HepG2 (cell line): ENCODE data around the gene HAUS7. TPM values are rescaled to one million over a fixed set of nuclear protein-coding genes. Genes with fewer than 3 reads are reported as not detected.

Experiments used
- ATAC-seq: fragments of 200-7000 bp; cut with Tn5 transposase; 3 replicates; pipeline ENCODE4 v1.9.1; 2020; ENCODE audit warnings: mild to moderate bottlenecking, moderate library complexity
- BruUV-seq: library from RNA; stranded (reverse); fragments of 400-500 nt; replicated peaks from 2 replicates; lab custom pipeline; 2021; lab: Mats Ljungman, UMichigan
- CTCF ChIA-PET: fragments of 300-600 bp; formaldehyde crosslinking; extraction: SDS; loops from one replicate; lab custom pipeline; 2021; ENCODE audit warnings: low total read pairs, inconsistent platforms, low intra/inter-chr PET ratio; lab: Yijun Ruan, JAX
- POLR2A ChIA-PET: fragments of 350-600 bp; sonication (Branson Sonifier 250); formaldehyde crosslinking; loops from one replicate; lab custom pipeline; 2020; ENCODE audit warnings: antibody characterized with exemption, inconsistent platforms; lab: Yijun Ruan, JAX
- DNase-seq: peaks from one replicate; pipeline ENCODE4 v3.0.0-alpha.2; 2015; ENCODE audit warnings: low spot score
- FAIRE-seq: peaks from 3 replicates; lab custom pipeline; 2011; peaks lifted over from hg19 to GRCh38; lab: Jason Lieb, UNC
- H2AFZ ChIP-seq: one replicate; pipeline ENCODE4 v1.6.1; 2011; ENCODE audit warnings: low read length, inconsistent platforms
- H3K27ac ChIP-seq: fragments of 300-600 bp; 3 replicates; pipeline ENCODE4 v1.8.0; 2011; ENCODE audit warnings: mixed run types, mild to moderate bottlenecking, mixed read lengths, low read length, inconsistent platforms; ENCODE audit not compliant: insufficient read depth; ENCODE audit errors: extremely low read length
- H3K27me3 ChIP-seq, 2 experiments: fragments of 200-600 bp in 1 of 2; 2 replicates in 1 of 2; 3 replicates in 1 of 2; pipeline versions ENCODE4 v1.6.0 to v1.8.0; 2011; ENCODE audit warnings: low read length in 2 of 2, mild to moderate bottlenecking in 2 of 2, moderate library complexity in 2 of 2, inconsistent platforms in 1 of 2; ENCODE audit not compliant: insufficient read depth in 2 of 2, control insufficient read depth in 1 of 2
- H3K36me3 ChIP-seq, 2 experiments: fragments of 200-600 bp in 1 of 2; replicated peaks in 1 of 2; 2 replicates in 1 of 2; 3 replicates in 1 of 2; pipeline versions ENCODE4 v1.5.1 to v1.8.0; 2011; ENCODE audit warnings: low read length in 2 of 2, inconsistent platforms in 1 of 2; ENCODE audit not compliant: insufficient read depth in 2 of 2, control insufficient read depth in 1 of 2
- H3K4me1 ChIP-seq: 2 replicates; pipeline ENCODE4 v1.5.1; 2012; ENCODE audit warnings: low read length, inconsistent platforms; ENCODE audit not compliant: insufficient read depth
- H3K4me2 ChIP-seq: 2 replicates; pipeline ENCODE4 v1.6.0; 2011; ENCODE audit warnings: low read depth, low read length, inconsistent platforms
- H3K4me3 ChIP-seq, 3 experiments: fragments of 200-600 bp in 1 of 3; sonication (generic), shearing (Covaris generic) in 1 of 3; replicated peaks in 1 of 3; 2 replicates each; pipeline ENCODE4 v1.5.1; 2011 to 2016; ENCODE audit warnings: low read length in 3 of 3, inconsistent platforms in 2 of 3, low read depth in 2 of 3, mild to moderate bottlenecking in 2 of 3, control low read depth in 1 of 3, mixed read lengths in 1 of 3; ENCODE audit not compliant: insufficient read depth in 1 of 3
- H3K79me2 ChIP-seq: one replicate; pipeline ENCODE4 v1.6.1; 2011; ENCODE audit warnings: low read length, inconsistent platforms; ENCODE audit not compliant: insufficient read depth
- H3K9ac ChIP-seq: 2 replicates; pipeline ENCODE4 v1.6.0; 2011; ENCODE audit warnings: mild to moderate bottlenecking, low read depth, low read length, inconsistent platforms; ENCODE audit not compliant: insufficient read depth
- H3K9me3 ChIP-seq: 2 replicates; pipeline ENCODE4 v1.5.1; 2012; ENCODE audit warnings: mild to moderate bottlenecking, low read length
- H4K20me1 ChIP-seq: 2 replicates; pipeline ENCODE4 v1.6.0; 2011; ENCODE audit warnings: inconsistent platforms, mild to moderate bottlenecking, low read length, moderate library complexity; ENCODE audit not compliant: insufficient read depth
- ADNP ChIP-seq: sonication (generic); formaldehyde crosslinking; IDR thresholded peaks from 2 replicates; pipeline ENCODE4 v1.4.0; 2020; ENCODE audit warnings: missing genetic modification reagents
- CCDC6 ChIP-seq: sonication (generic); formaldehyde crosslinking; IDR thresholded peaks from 2 replicates; pipeline ENCODE4 v1.8.1; 2022; ENCODE audit warnings: mild to moderate bottlenecking, missing genetic modification reagents, moderate library complexity
- CENPX ChIP-seq: sonication (generic); formaldehyde crosslinking; IDR thresholded peaks from 2 replicates; pipeline ENCODE4 v1.9.0; 2021; ENCODE audit warnings: mild to moderate bottlenecking, missing genetic modification reagents, moderate library complexity
- HMG20B ChIP-seq: conservative IDR thresholded peaks from 2 replicates; pipeline ENCODE4 v1.6.1; 2016; ENCODE audit warnings: missing genetic modification reagents, missing compliant biosample characterization
- MXI1 ChIP-seq: IDR thresholded peaks from 3 replicates; pipeline ENCODE4 v1.6.1; 2012; ENCODE audit warnings: low read depth, low read length, inconsistent platforms, borderline replicate concordance
- RAD21 ChIP-seq: fragments of 450-650 bp; formaldehyde crosslinking; IDR thresholded peaks from 2 replicates; pipeline ENCODE4 v1.5.0; 2020; ENCODE audit warnings: mild to moderate bottlenecking
- SMAD9 ChIP-seq: sonication (generic); formaldehyde crosslinking; IDR thresholded peaks from 2 replicates; pipeline ENCODE4 v1.5.1; 2020; ENCODE audit warnings: mild to moderate bottlenecking, missing genetic modification reagents
- TBX2 ChIP-seq: sonication (generic); formaldehyde crosslinking; IDR thresholded peaks from 2 replicates; pipeline ENCODE4 v1.5.0; 2020; ENCODE audit warnings: missing genetic modification reagents, mild to moderate bottlenecking, borderline replicate concordance
- ZNF562 ChIP-seq: sonication (generic); formaldehyde crosslinking; IDR thresholded peaks from 2 replicates; pipeline ENCODE4 v1.8.0; 2022; ENCODE audit warnings: missing genetic modification reagents, borderline replicate concordance
- WGBS: methylation state at CpG from one replicate; pipeline ENCODE4 v1.1.6; 2017; ENCODE audit warnings: low lambda C conversion rate; 5-methylcytosine and 5-hydroxymethylcytosine counted together
- in situ Hi-C: cut with HindIII; loops from 2 replicates; pipeline ENCODE4 v1.10.0; 2017; ENCODE audit warnings: low pct_unique_long_range_greater_than_20kb; ENCODE audit not compliant: extremely low pct_ligation_motif_present
- intact Hi-C: fragments of 100-400 bp; cut with micrococcal nuclease; formaldehyde crosslinking; loops from one replicate; pipeline ENCODE4 v1.10.0; 2022; ENCODE audit not compliant: unreplicated experiment
- polyA plus RNA-seq, 8 experiments: library from polyadenylated mRNA; depleted of rRNA in 3 of 8; stranded (reverse) in 7 of 8; unstranded in 1 of 8; fragments of >200 nt; fragmentation: Illumina TruSeq in 4 of 8; extraction: Trizol in 4 of 8; gene quantifications; 2 replicates each; pipeline versions ENCODE4 v1.2.1 to v1.2.3, GENCODE V29; 2011 to 2016; ENCODE audit warnings: low read depth in 4 of 8, missing spikeins in 1 of 8, mixed read lengths in 1 of 8; ENCODE audit not compliant: insufficient read depth in 1 of 8
- total RNA-seq, 5 experiments: library from RNA; depleted of rRNA; stranded (reverse); fragments of >200 nt; fragmentation: Illumina TruSeq; extraction: Trizol; gene quantifications; 2 replicates each; pipeline ENCODE4 v1.2.3, GENCODE V29; 2016; ENCODE audit warnings: low read depth in 1 of 5
- TF ChIP-seq, protein P1 (sequence below): IDR thresholded peaks from 2 replicates; pipeline ENCODE4 v1.6.1; 2016; ENCODE audit warnings: missing biosample characterization, missing genetic modification reagents, low read depth
- TF ChIP-seq, protein P2 (sequence below): sonication (generic); formaldehyde crosslinking; IDR thresholded peaks from 2 replicates; pipeline ENCODE4 v1.4.0; 2020; ENCODE audit warnings: low read depth, missing genetic modification reagents

HAUS7 gene
- total and polyA plus RNA-seq, 2 of the 13 experiments (the other 11 are each of a cell fraction or from before 2014, with no cell fraction given) = 10.9 to 42.4 TPM

DNA sequence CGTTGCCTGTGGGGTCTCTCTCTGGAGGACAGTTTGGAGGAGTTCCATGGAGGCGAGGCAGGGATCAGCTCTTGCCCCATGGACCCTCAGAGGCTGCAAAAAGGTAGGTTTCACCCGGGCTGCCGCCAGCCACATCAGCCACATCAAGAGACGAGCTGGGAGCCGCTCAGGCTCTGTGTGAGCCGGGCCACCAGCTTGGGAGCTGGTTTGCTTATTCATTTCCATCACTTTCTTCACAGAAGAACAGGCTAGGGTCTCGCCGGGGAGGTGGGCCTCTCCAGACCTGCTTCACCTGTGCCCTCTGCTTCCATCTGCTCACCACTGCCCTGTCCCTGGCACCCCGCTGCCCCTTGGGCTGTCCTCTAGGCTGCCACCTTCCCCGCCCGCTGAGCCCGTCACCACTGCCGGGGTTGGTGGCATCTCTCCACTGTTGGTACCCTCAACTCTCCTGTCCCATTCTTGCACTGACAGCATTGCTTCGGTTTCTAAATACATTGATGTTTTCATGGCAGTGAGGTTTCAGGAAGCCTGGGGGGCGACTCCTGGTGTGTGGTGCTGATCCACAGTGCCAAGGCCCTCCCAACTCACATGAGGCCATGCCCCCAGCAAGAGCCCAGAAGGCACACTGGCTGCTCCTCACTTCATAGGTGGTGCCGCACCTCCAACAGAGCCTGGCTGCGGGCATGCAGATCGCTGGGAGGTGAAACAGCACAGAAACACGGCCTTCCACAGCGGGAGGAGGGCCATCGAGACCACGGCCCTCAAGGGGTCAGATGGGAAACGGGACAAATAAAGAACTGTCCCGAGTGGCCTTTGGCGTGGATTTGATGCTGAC is 20.0 kb downstream of the HAUS7 start:
- H3K27ac ChIP-seq = no peak overlapping the region
- no peak overlapping the region for H3K4me3 ChIP-seq
- H3K79me2 ChIP-seq = no peaks in the 10 kb centered on the region
- no TSS peak for BruUV-seq
- H2AFZ ChIP-seq = no peak overlapping the region
- H3K4me2 ChIP-seq = no peak overlapping the region
- no peak for DNase-seq
- H3K9ac ChIP-seq = no peak overlapping the region
- no peaks in the 10 kb centered on the region; a peak in 1 of 5 replicates for H3K36me3 ChIP-seq
- POLR2A ChIA-PET = no interaction called here
- no peaks in the 10 kb centered on the region for H4K20me1 ChIP-seq
- H3K4me1 ChIP-seq = no peaks in the 10 kb centered on the region
- CTCF ChIA-PET = no interaction called here
- ATAC-seq = no peak
- in situ Hi-C loops (loop anchor here (10.0 kb wide), 1 partner anchor 54 kb away; no protein-coding TSS in a partner anchor), intact Hi-C loops (no loop called here)
- no peak for TF ChIP-seq TBX2 (CRISPR knock-in tag)
- TF ChIP-seq, protein P1, sequence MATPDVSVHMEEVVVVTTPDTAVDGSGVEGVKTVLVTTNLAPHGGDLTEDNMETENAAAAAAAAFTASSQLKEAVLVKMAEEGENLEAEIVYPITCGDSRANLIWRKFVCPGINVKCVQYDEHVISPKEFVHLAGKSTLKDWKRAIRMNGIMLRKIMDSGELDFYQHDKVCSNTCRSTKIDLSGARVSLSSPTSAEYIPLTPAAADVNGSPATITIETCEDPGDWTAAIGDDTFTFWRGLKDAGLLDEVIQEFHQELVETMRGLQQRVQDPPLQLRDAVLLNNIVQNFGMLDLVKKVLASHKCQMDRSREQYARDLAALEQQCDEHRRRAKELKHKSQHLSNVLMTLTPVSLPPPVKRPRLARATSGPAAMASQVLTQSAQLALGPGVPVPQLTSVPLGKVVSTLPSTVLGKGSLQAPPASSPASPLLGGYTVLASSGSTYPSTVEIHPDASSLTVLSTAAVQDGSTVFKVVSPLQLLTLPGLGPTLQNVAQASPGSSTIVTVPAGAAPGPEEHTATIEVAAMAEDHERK (CRISPR knock-in tag) = no peak
- no peak for TF ChIP-seq ADNP (CRISPR knock-in tag)
- no peak for TF ChIP-seq HMG20B (CRISPR knock-in tag)
- no peak for TF ChIP-seq SMAD9 (CRISPR knock-in tag)
- TF ChIP-seq, protein P2, sequence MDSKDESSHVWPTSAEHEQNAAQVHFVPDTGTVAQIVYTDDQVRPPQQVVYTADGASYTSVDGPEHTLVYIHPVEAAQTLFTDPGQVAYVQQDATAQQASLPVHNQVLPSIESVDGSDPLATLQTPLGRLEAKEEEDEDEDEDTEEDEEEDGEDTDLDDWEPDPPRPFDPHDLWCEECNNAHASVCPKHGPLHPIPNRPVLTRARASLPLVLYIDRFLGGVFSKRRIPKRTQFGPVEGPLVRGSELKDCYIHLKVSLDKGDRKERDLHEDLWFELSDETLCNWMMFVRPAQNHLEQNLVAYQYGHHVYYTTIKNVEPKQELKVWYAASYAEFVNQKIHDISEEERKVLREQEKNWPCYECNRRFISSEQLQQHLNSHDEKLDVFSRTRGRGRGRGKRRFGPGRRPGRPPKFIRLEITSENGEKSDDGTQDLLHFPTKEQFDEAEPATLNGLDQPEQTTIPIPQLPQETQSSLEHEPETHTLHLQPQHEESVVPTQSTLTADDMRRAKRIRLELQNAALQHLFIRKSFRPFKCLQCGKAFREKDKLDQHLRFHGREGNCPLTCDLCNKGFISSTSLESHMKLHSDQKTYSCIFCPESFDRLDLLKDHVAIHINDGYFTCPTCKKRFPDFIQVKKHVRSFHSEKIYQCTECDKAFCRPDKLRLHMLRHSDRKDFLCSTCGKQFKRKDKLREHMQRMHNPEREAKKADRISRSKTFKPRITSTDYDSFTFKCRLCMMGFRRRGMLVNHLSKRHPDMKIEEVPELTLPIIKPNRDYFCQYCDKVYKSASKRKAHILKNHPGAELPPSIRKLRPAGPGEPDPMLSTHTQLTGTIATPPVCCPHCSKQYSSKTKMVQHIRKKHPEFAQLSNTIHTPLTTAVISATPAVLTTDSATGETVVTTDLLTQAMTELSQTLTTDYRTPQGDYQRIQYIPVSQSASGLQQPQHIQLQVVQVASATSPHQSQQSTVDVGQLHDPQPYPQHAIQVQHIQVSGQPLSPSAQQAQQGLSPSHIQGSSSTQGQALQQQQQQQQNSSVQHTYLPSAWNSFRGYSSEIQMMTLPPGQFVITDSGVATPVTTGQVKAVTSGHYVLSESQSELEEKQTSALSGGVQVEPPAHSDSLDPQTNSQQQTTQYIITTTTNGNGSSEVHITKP (CRISPR knock-in tag) = no peak
- TF ChIP-seq RAD21 (CRISPR knock-in tag) = no peak
- TF ChIP-seq CENPX (CRISPR knock-in tag) = no peak
- TF ChIP-seq CCDC6 (CRISPR knock-in tag) = no peak
- TF ChIP-seq ZNF562 = no peak
- no peak for TF ChIP-seq MXI1
- WGBS = 94% methylated on average over 6 of the region's 26 CpGs
- FAIRE-seq = no peak
- no peaks in the 10 kb centered on the region for H3K9me3 ChIP-seq
- no peaks in the 10 kb centered on the region for H3K27me3 ChIP-seq
